ES-I3 (cell line): Measurements from ENCODE around the gene FUT8.
A peak's percentile ranks its signal among the peaks of the same experiment; 100 is the strongest.

Experiments used
- H3K36me3 ChIP-seq: 2 replicates; pipeline ENCODE4 v1.6.1; 2013; ENCODE audit warnings: mild to moderate bottlenecking, low read length, control low read depth, moderate library complexity; ENCODE audit not compliant: insufficient read depth
- H3K4me1 ChIP-seq: 2 replicates; pipeline ENCODE4 v1.6.1; 2013; ENCODE audit warnings: mild to moderate bottlenecking, control low read depth, low read length; ENCODE audit not compliant: insufficient read depth
- H3K9ac ChIP-seq: 2 replicates; pipeline ENCODE4 v1.6.1; 2013; ENCODE audit warnings: low read depth, mild to moderate bottlenecking, low read length, moderate library complexity
- H3K9me3 ChIP-seq: 2 replicates; pipeline ENCODE4 v1.6.1; 2013; ENCODE audit warnings: mild to moderate bottlenecking, low read length, moderate library complexity; ENCODE audit not compliant: control insufficient read depth, insufficient read depth

FUT8 gene

GRCh38 chr14:65408113-65408512, 4.4 kb upstream of the FUT8 start:
- Histone ChIP-seq H3K4me1 (peaks cover 3% of the 10 kb centered on the region; the same call in 1 of the 2 replicates), H3K9ac (no peak overlapping the region), H3K36me3 (no peaks in the 10 kb centered on the region), H3K9me3 (no peaks in the 10 kb centered on the region)

DNA sequence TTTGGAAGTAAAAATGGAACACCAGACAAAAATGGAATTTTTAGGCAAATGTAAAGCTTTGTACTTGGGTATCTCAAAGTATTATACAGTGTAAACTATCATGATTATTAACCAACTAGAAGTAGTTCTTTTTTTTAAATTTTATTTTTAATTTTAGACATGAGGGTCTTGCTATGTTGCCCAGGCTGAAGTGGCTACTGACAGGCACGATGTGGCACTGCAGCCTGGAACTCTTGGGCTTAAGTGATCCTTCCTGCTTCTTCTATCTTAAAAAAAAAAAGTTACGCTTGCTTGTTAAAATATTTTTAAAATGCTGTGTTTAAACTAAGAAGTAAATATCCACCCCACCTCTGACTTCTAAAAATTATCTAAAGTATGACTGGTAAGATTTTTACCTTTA, 1.9 kb upstream of the FUT8 start:
- no peaks in the 10 kb centered on the region for H3K9me3 ChIP-seq
- H3K9ac ChIP-seq = no peak overlapping the region

DNA sequence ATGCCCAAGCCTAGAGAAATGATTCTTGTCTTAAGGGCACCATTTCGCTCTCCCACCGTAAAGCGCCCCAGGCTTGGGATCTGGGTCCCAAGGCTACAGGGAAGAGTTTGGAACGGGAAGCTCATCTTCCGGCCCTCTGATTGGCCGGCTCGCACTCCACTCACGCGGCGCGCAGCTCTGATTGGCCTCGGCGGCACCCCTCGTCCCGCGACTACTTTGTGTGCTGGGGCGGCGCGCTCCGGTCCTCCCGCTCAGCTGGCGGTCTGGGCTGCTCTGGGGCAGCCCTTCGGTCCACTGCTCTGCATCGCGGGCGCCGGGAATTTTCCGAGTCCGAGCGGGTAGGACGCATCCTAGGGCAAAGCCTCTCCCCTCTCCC, 886 bp upstream of the FUT8 start:
- peak overlapping the region; percentile 79 for H3K9ac ChIP-seq
- H3K9me3 ChIP-seq = no peaks in the 10 kb centered on the region
- no peaks in the 10 kb centered on the region for H3K36me3 ChIP-seq
- peaks cover 3% of the 10 kb centered on the region; the same call in 1 of the 2 replicates for H3K4me1 ChIP-seq

More for the DNA sequence above, 1.9 kb upstream of the FUT8 start:
- H3K4me1 ChIP-seq = peaks cover 3% of the 10 kb centered on the region; the same call in 1 of the 2 replicates
- H3K36me3 ChIP-seq = no peaks in the 10 kb centered on the region

DNA sequence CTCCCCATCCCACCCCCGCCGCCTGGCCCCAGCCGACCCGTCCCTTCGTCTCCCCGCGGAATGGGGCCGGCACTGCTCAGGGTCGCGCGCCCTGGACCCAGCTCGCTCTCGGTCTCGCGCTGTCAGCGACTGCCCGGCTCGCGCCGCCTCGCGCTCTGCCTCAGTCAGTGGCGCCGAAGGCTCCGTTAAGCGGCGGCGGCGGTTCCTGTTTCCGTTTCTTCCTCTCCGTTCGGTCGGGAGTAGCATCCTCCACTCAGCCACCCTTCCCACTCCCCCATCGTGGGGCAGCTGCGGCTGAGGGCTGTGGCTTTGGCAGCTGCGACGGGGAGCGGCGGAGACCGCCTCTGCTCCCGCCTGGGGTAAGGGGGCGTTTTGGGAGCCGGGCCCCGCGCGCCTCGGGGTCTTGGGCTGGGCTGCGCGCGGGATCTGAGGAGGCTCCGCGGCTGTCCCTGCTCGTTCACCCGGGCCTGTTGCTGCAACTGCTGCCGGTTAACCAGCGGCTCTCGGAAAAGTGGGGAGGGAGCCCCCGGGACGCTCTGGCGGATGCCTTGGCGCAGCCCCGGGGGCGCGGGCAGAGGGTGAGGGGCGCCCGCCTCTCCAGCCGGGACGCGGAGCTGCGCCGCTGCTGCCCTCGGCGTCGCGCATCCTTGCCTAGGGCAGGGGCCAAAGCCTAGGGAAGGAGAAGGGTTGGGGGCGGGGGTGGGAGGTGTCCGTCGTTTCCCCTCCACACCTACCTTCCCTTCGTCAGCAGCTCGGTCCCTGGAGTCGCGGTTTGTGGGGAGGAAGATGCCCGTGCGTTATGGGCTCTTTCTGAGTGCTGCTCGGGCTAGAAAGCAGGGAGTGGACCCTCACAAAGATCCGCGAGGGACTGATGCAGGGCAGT, 567 bp downstream of the FUT8 start:
- H3K9me3 ChIP-seq = no peaks in the 10 kb centered on the region
- H3K36me3 ChIP-seq = no peaks in the 10 kb centered on the region
- peaks cover 3% of the 10 kb centered on the region; the same call in 1 of the 2 replicates for H3K4me1 ChIP-seq
- H3K9ac ChIP-seq = peak overlapping the region; percentile 90

DNA sequence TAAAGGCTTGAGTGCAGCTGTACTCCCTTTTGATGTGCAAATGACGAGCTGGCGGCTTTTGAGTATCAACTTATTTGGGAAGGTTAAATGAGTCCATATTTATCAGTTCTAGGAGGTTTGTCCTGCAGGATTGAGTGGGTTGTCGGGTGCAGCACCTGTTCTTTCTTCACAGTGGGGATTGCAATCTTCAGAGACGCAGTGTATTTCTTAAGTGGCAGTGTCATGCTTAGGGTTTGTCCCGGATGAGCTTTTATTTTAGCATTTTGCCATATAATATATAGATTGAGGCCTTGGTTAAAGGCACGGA, 1.2 kb downstream of the FUT8 start:
- H3K4me1 ChIP-seq = peaks cover 3% of the 10 kb centered on the region; the same call in 1 of the 2 replicates
- no peaks in the 10 kb centered on the region for H3K9me3 ChIP-seq
- H3K9ac ChIP-seq = peak overlapping the region; percentile 90; the same call in 1 of the 2 replicates
- H3K36me3 ChIP-seq = no peaks in the 10 kb centered on the region

- H3K36me3 ChIP-seq = no peaks in the 10 kb centered on the region
- H3K9me3 ChIP-seq = no peaks in the 10 kb centered on the region
- H3K9ac ChIP-seq = no peak overlapping the region
- H3K4me1 ChIP-seq = peaks cover 3% of the 10 kb centered on the region; the same call in 1 of the 2 replicates
These were observed 2.5 kb downstream of the FUT8 start for GRCh38 chr14:65414961-65415589.

GRCh38 chr14:65415613-65416012, 3.1 kb downstream of the FUT8 start:
- no peaks in the 10 kb centered on the region for H3K36me3 ChIP-seq
- H3K9ac ChIP-seq = no peak overlapping the region
- H3K9me3 ChIP-seq = no peaks in the 10 kb centered on the region
- peaks cover 3% of the 10 kb centered on the region; the same call in 1 of the 2 replicates for H3K4me1 ChIP-seq

DNA sequence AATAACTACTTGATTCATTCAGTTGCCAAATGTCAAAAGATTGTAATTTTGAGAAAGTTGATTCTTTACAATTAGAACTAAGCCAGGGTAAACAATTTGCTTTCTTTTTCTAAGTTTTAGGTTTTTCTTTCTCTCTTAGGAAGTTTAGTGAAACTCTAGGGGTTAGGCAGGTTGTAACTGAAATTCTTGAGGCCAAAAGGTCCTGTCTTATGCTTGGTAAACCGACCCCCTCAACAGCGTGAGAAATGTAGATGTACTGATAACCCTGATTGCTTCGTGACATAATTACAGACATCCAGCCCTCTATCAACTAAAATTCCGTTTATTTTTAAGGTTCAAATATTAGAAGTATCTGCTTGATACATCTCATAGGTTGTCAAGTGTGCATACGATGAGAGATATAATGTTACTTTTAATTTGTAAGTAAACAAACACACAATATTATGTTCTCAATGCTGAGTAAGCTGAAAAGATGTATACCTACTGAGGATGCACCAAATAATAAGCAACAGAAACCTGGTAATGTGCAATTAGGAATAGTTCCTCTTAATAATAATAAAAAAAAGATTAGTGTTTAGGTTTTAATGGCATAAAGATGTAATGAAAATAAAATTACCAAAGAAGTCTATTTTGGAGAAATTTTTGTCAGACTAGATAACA, 7.2 kb downstream of the FUT8 start:
- Histone ChIP-seq H3K9ac (no peak overlapping the region), H3K4me1 (peaks cover 12% of the 10 kb centered on the region; the same call in 1 of the 2 replicates), H3K9me3 (no peaks in the 10 kb centered on the region), H3K36me3 (no peaks in the 10 kb centered on the region)

- Histone ChIP-seq H3K4me1 (peaks cover 12% of the 10 kb centered on the region; the same call in 1 of the 2 replicates), H3K36me3 (no peaks in the 10 kb centered on the region), H3K9ac (no peak overlapping the region), H3K9me3 (no peaks in the 10 kb centered on the region)
These were observed 8.9 kb downstream of the FUT8 start for GRCh38 chr14:65421201-65421981.

DNA sequence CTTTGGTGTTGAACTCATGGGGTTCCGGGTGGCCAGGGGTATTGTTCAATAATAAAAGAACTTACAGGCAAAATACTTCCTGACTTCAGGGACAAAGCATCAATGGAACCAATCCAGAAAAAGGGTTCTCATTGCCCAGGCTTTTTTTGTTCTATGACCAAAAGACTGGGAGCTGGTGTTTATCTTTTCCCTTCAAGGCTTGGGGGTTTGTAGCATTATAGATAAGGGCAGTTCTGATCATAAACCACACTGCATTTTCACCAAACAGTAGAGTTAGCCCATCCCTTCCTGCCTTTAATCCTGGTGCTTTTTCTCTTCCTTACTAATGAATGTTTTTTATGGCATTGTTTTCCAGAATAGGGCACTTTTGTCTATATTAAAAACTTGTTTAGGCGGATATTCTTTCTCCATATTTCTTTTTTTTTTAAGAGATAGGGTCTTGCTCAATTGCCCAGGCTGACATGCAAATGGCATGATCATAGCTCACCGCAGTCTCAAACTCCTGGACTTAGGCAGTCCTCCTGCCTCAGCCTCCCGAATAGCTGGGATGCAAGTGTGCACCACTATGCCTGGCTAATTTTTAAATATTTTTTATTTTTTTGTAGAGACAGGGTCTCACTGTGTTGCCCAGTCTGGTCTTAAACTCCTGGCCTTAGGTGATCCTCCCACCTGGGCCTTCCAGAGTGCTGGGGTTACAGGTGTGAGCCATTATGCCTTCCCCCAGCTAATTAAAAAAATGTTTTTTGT, 9.7 kb downstream of the FUT8 start:
- Histone ChIP-seq H3K9ac (no peak overlapping the region), H3K36me3 (no peaks in the 10 kb centered on the region), H3K9me3 (no peaks in the 10 kb centered on the region), H3K4me1 (peaks cover 12% of the 10 kb centered on the region; the same call in 1 of the 2 replicates)

DNA sequence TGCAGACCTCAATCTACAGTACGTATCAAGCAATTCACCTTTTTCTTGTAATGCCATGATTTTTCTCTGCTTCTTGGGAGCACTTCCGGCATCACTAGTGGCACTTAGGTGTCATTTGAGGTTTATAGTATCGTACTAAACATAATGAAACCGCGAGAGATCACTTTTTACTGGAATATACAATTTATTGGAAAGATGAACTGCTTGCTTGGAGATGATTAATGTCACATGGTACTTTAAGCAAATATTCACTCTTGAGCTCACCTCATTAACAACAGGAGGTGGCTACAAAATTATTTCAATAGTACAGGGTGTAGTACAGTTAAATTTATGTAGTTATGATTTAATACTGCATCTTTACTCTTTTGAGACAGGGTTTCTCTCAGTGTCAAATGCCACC, 11.5 kb downstream of the FUT8 start:
- H3K36me3 ChIP-seq = no peaks in the 10 kb centered on the region
- no peak overlapping the region for H3K9ac ChIP-seq

GRCh38 chr14:65424531-65424930, 12.0 kb downstream of the FUT8 start:
- Histone ChIP-seq H3K36me3 (no peaks in the 10 kb centered on the region), H3K9me3 (no peaks in the 10 kb centered on the region), H3K4me1 (peaks cover 12% of the 10 kb centered on the region; the same call in 1 of the 2 replicates), H3K9ac (no peak overlapping the region)

More for the DNA sequence above, 11.5 kb downstream of the FUT8 start:
- peaks cover 12% of the 10 kb centered on the region; the same call in 1 of the 2 replicates for H3K4me1 ChIP-seq
- H3K9me3 ChIP-seq = no peaks in the 10 kb centered on the region

- Histone ChIP-seq H3K9me3 (no peaks in the 10 kb centered on the region), H3K4me1 (peaks cover 12% of the 10 kb centered on the region; the same call in 1 of the 2 replicates), H3K9ac (no peak overlapping the region), H3K36me3 (no peaks in the 10 kb centered on the region)
These were observed 13.4 kb downstream of the FUT8 start for GRCh38 chr14:65425885-65426284.
